GM23338 (cell line): Measurements from ENCODE around the gene NECAB3. TPM values are rescaled to one million over a fixed set of nuclear protein-coding genes. Genes with fewer than 3 reads are reported as not detected.

Source experiments
- ATAC-seq: fragments of 200-7000 bp; cut with Tn5 transposase; 3 replicates; pipeline ENCODE4 v1.9.1; 2020
- DNase-seq: peaks from one replicate; pipeline ENCODE4 v3.0.0-alpha.2; 2015; ENCODE audit warnings: low spot score
- H2AFZ ChIP-seq: fragments of 200-600 bp; sonication (generic); 2 replicates; pipeline ENCODE4 v1.8.0; 2016; ENCODE audit warnings: antibody characterized with exemption, mild to moderate bottlenecking, moderate library complexity
- H3F3A ChIP-seq: fragments of 200-600 bp; sonication (generic); replicated peaks from 2 replicates; pipeline ENCODE4 v1.8.0; 2017; ENCODE audit warnings: antibody characterized with exemption, mixed run types, low read depth
- H3K27ac ChIP-seq: fragments of 200-600 bp; sonication (generic); 2 replicates; pipeline ENCODE4 v1.6.1; 2016; ENCODE audit warnings: low read depth
- H3K27me3 ChIP-seq: fragments of 200-600 bp; sonication (generic); 2 replicates; pipeline ENCODE4 v1.8.0; 2016; ENCODE audit warnings: mild to moderate bottlenecking, mixed run types, moderate library complexity; ENCODE audit not compliant: insufficient read depth
- H3K36me3 ChIP-seq: fragments of 200-600 bp; sonication (generic); 2 replicates; pipeline ENCODE4 v1.8.0; 2016; ENCODE audit warnings: mild to moderate bottlenecking; ENCODE audit not compliant: insufficient read depth
- H3K4me1 ChIP-seq: fragments of 200-600 bp; sonication (generic); 2 replicates; pipeline ENCODE4 v1.8.0; 2016; ENCODE audit warnings: mild to moderate bottlenecking, moderate library complexity; ENCODE audit not compliant: insufficient read depth
- H3K4me2 ChIP-seq: fragments of 200-600 bp; sonication (generic); 2 replicates; pipeline ENCODE4 v1.7.1; 2017; ENCODE audit warnings: mixed run types
- H3K4me3 ChIP-seq: fragments of 200-600 bp; sonication (generic); 2 replicates; pipeline ENCODE4 v1.6.1; 2016; ENCODE audit warnings: mixed run types
- H3K79me2 ChIP-seq: fragments of 200-600 bp; sonication (generic); replicated peaks from 2 replicates; pipeline ENCODE4 v1.8.0; 2017; ENCODE audit warnings: mild to moderate bottlenecking; ENCODE audit not compliant: insufficient read depth
- H3K9me2 ChIP-seq: fragments of 200-600 bp; sonication (generic); 2 replicates; pipeline ENCODE4 v1.8.0; 2017; ENCODE audit not compliant: insufficient read depth
- H4K20me1 ChIP-seq: fragments of 200-600 bp; sonication (generic); replicated peaks from 2 replicates; pipeline ENCODE4 v1.8.0; 2017; ENCODE audit warnings: mild to moderate bottlenecking; ENCODE audit not compliant: insufficient read depth
- H3K27ac Mint-ChIP-seq: 2 replicates; pipeline ENCODE4 v1.8.0; 2020; ENCODE audit warnings: inconsistent platforms, mild to moderate bottlenecking, moderate library complexity, mixed read lengths
- H3K27me3 Mint-ChIP-seq: 3 replicates; pipeline ENCODE4 v1.8.0; 2022; ENCODE audit warnings: low read depth, mild to moderate bottlenecking, moderate library complexity, mixed read lengths, inconsistent platforms; ENCODE audit not compliant: insufficient read depth, poor library complexity
- H3K36me3 Mint-ChIP-seq: 3 replicates; pipeline ENCODE4 v1.8.0; 2021; ENCODE audit warnings: low read depth, mild to moderate bottlenecking, inconsistent platforms, moderate library complexity, mixed read lengths
- H3K4me1 Mint-ChIP-seq: 3 replicates; pipeline ENCODE4 v1.8.0; 2020; ENCODE audit warnings: mild to moderate bottlenecking, inconsistent platforms, mixed read lengths
- H3K4me3 Mint-ChIP-seq: 3 replicates; pipeline ENCODE4 v1.8.0; 2021; ENCODE audit warnings: moderate library complexity, mild to moderate bottlenecking, inconsistent platforms, mixed read lengths
- H3K9me3 Mint-ChIP-seq: 3 replicates; pipeline ENCODE4 v1.8.0; 2020; ENCODE audit warnings: moderate library complexity, mild to moderate bottlenecking, inconsistent platforms, mixed read lengths
- CREB1 ChIP-seq: fragments of 250-450 bp; sonication (Bioruptor Pico); IDR thresholded peaks from 2 replicates; pipeline ENCODE4 v1.5.0; 2020; ENCODE audit warnings: low read depth, mild to moderate bottlenecking, moderate library complexity
- JUNB ChIP-seq: IDR thresholded peaks from one replicate; pipeline ENCODE4 v1.6.1; 2016; ENCODE audit warnings: antibody characterized with exemption; ENCODE audit not compliant: unreplicated experiment
- NANOG ChIP-seq: IDR thresholded peaks from 2 replicates; pipeline ENCODE4 v1.6.1; 2016; ENCODE audit warnings: antibody characterized with exemption, borderline replicate concordance
- POLR2AphosphoS5 ChIP-seq: IDR thresholded peaks from 2 replicates; pipeline ENCODE4 v1.6.1; 2016; ENCODE audit warnings: antibody characterized with exemption, low read depth
- STAT1 ChIP-seq: IDR thresholded peaks from one replicate; pipeline ENCODE4 v1.6.1; 2016; ENCODE audit warnings: antibody characterized with exemption; ENCODE audit not compliant: unreplicated experiment
- ZNF114 ChIP-seq: fragments of 250-450 bp; sonication (Bioruptor Pico); IDR thresholded peaks from 2 replicates; pipeline ENCODE4 v1.5.0; 2020; ENCODE audit warnings: mild to moderate bottlenecking, moderate library complexity
- ZNF331 ChIP-seq: fragments of 250-450 bp; sonication (Bioruptor Pico); IDR thresholded peaks from 2 replicates; pipeline ENCODE4 v1.5.0; 2020; ENCODE audit warnings: low read depth, mild to moderate bottlenecking, moderate library complexity
- polyA plus RNA-seq: library from polyadenylated mRNA; unstranded; fragments of >200 nt; fragmentation: Nextera tagmentation; extraction: Ambion mirVana; gene quantifications from 2 replicates; pipeline ENCODE4 v1.2.1, GENCODE V29; 2016
- total RNA-seq: library from RNA; depleted of rRNA; stranded (reverse); fragments of >200 nt; shearing (Covaris generic); gene quantifications from 2 replicates; pipeline ENCODE4 v1.2.3, GENCODE V29; 2014
- TF ChIP-seq, protein P1 (sequence below): fragments of 250-450 bp; sonication (Bioruptor Pico); IDR thresholded peaks from 2 replicates; pipeline ENCODE4 v1.5.0; 2020; ENCODE audit warnings: mild to moderate bottlenecking, moderate library complexity
- TF ChIP-seq, protein P2 (sequence below), 2 experiments: fragments of 200-600 bp in 1 of 2; sonication (generic) in 1 of 2; conservative IDR thresholded peaks; 2 replicates each; pipeline versions ENCODE4 v1.5.1 to v1.6.1; 2016 to 2017; ENCODE audit warnings: antibody characterized with exemption in 2 of 2, low read depth in 2 of 2, mild to moderate bottlenecking in 2 of 2, moderate library complexity in 1 of 2

NECAB3 gene
- total and polyA plus RNA-seq, 2 experiments from 2014 or later: 8.5 to 28.4 TPM

DNA sequence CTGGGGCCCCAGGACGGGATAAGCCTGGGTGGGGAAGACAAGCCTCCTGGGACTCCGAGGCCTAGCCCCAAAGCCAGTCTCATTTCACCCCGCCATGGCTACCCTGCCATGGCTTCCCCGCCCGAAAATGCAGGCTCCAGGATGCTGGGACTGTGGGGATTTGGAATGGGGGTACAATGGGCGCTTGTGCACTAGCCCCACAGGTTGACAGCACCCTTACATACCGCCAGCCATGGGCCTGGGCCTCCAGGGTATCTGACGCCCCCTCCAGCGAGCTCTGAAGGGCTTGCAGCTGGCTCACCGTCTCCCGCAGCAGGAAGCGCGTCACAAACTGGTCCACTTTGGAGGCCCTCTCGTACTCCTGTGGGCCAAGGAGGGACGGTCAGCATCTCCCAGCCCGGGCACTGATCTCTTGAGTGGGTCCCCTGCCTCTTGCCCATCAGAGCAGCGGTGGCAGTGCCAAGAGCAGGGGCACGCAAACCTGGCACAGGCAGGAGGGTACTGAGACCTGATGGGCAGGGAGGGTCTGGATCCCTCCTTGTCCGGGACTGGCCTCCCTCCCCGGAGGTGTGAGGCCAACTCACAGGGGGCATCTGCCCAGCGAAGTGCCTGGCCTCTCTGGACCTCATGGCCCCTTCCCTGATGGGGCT lies 14.1 kb downstream of the NECAB3 start:
- no peak overlapping the region for H3K4me2 ChIP-seq
- H3K4me3 ChIP-seq: no peak overlapping the region
- H3K79me2 ChIP-seq: no peaks in the 10 kb centered on the region
- no peaks in the 10 kb centered on the region; the same call in 2 of the 3 replicates for H3K36me3 Mint-ChIP-seq
- H3K27me3 ChIP-seq: 0 out of 2 replicates have a peak, but pooled peaks cover 6% of the 10 kb centered on the region
- no peak overlapping the region for H2AFZ ChIP-seq
- ATAC-seq (no peak), DNase-seq (no peak)
- H3K4me1 ChIP-seq: peaks cover 3% of the 10 kb centered on the region; the same call in 1 of the 2 replicates
- TF ChIP-seq CREB1 (CRISPR knock-in tag): no peak
- TF ChIP-seq ZNF114 (CRISPR knock-in tag): no peak
- no peak for TF ChIP-seq STAT1
- no peak for TF ChIP-seq ZNF331 (CRISPR knock-in tag)
- no peak for TF ChIP-seq JUNB
- TF ChIP-seq, protein P1, sequence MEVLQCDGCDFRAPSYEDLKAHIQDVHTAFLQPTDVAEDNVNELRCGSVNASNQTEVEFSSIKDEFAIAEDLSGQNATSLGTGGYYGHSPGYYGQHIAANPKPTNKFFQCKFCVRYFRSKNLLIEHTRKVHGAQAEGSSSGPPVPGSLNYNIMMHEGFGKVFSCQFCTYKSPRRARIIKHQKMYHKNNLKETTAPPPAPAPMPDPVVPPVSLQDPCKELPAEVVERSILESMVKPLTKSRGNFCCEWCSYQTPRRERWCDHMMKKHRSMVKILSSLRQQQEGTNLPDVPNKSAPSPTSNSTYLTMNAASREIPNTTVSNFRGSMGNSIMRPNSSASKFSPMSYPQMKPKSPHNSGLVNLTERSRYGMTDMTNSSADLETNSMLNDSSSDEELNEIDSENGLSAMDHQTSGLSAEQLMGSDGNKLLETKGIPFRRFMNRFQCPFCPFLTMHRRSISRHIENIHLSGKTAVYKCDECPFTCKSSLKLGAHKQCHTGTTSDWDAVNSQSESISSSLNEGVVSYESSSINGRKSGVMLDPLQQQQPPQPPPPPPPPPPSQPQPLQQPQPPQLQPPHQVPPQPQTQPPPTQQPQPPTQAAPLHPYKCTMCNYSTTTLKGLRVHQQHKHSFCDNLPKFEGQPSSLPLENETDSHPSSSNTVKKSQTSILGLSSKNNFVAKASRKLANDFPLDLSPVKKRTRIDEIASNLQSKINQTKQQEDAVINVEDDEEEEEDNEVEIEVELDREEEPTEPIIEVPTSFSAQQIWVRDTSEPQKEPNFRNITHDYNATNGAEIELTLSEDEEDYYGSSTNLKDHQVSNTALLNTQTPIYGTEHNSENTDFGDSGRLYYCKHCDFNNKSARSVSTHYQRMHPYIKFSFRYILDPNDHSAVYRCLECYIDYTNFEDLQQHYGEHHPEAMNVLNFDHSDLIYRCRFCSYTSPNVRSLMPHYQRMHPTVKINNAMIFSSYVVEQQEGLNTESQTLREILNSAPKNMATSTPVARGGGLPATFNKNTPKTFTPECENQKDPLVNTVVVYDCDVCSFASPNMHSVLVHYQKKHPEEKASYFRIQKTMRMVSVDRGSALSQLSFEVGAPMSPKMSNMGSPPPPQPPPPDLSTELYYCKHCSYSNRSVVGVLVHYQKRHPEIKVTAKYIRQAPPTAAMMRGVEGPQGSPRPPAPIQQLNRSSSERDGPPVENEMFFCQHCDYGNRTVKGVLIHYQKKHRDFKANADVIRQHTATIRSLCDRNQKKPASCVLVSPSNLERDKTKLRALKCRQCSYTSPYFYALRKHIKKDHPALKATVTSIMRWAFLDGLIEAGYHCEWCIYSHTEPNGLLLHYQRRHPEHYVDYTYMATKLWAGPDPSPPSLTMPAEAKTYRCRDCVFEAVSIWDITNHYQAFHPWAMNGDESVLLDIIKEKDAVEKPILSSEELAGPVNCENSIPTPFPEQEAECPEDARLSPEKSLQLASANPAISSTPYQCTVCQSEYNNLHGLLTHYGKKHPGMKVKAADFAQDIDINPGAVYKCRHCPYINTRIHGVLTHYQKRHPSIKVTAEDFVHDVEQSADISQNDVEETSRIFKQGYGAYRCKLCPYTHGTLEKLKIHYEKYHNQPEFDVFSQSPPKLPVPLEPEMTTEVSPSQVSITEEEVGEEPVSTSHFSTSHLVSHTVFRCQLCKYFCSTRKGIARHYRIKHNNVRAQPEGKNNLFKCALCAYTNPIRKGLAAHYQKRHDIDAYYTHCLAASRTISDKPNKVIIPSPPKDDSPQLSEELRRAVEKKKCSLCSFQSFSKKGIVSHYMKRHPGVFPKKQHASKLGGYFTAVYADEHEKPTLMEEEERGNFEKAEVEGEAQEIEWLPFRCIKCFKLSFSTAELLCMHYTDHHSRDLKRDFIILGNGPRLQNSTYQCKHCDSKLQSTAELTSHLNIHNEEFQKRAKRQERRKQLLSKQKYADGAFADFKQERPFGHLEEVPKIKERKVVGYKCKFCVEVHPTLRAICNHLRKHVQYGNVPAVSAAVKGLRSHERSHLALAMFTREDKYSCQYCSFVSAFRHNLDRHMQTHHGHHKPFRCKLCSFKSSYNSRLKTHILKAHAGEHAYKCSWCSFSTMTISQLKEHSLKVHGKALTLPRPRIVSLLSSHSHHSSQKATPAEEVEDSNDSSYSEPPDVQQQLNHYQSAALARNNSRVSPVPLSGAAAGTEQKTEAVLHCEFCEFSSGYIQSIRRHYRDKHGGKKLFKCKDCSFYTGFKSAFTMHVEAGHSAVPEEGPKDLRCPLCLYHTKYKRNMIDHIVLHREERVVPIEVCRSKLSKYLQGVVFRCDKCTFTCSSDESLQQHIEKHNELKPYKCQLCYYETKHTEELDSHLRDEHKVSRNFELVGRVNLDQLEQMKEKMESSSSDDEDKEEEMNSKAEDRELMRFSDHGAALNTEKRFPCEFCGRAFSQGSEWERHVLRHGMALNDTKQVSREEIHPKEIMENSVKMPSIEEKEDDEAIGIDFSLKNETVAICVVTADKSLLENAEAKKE (CRISPR knock-in tag): no peak
- no peak for TF ChIP-seq NANOG
- no peak for TF ChIP-seq POLR2AphosphoS5
- TF ChIP-seq, protein P2, sequence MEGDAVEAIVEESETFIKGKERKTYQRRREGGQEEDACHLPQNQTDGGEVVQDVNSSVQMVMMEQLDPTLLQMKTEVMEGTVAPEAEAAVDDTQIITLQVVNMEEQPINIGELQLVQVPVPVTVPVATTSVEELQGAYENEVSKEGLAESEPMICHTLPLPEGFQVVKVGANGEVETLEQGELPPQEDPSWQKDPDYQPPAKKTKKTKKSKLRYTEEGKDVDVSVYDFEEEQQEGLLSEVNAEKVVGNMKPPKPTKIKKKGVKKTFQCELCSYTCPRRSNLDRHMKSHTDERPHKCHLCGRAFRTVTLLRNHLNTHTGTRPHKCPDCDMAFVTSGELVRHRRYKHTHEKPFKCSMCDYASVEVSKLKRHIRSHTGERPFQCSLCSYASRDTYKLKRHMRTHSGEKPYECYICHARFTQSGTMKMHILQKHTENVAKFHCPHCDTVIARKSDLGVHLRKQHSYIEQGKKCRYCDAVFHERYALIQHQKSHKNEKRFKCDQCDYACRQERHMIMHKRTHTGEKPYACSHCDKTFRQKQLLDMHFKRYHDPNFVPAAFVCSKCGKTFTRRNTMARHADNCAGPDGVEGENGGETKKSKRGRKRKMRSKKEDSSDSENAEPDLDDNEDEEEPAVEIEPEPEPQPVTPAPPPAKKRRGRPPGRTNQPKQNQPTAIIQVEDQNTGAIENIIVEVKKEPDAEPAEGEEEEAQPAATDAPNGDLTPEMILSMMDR (conservative IDR thresholded peaks at IDR 0.05; ENCODE audit: low read depth in 2 of 2): no peak
- no peaks in the 10 kb centered on the region for H3K9me2 ChIP-seq
- H3K27me3 Mint-ChIP-seq: peaks cover 20% of the 10 kb centered on the region
- H3K4me3 Mint-ChIP-seq: no peak overlapping the region
- H3F3A ChIP-seq: 0 out of 2 replicates have a peak, but pooled peaks cover 3% of the 10 kb centered on the region
- no peak overlapping the region for H3K27ac ChIP-seq
- no peaks in the 10 kb centered on the region for H3K36me3 ChIP-seq
- H3K9me3 Mint-ChIP-seq: no peaks in the 10 kb centered on the region
- H4K20me1 ChIP-seq: no peaks in the 10 kb centered on the region; the same call in 1 of the 2 replicates
- H3K4me1 Mint-ChIP-seq: peaks cover 14% of the 10 kb centered on the region
- H3K27ac Mint-ChIP-seq: no peak overlapping the region
